ENCODE results near the gene BICD1.

DNA sequence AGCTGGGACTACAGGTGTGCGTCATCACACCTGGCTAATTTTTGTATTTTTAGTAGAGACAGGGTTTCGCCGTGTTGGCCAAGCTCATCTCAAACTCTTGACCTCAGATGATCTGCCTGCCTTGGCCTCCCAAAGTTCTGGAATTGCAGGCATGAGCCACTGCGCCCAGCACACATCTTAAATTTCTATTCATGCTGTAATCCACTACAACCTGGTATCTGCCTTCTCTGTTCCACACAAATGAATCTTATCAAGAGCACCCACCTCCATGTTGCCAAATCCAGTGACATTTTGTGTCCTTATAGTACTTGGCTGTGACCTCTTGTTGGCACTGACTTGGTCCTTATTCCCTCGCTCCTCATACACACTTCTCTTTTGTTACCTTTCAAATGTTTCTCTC lies 5.8 kb upstream of the BICD1 start:
- TF ChIP-seq YY1 (IDR thresholded peaks at IDR 0.05; ENCODE audit: low read depth) (no peak), CTCF (IDR thresholded peaks at IDR 0.05) (no peak), SIN3A (IDR thresholded peaks at IDR 0.05; ENCODE audit: borderline replicate concordance, low read depth, low read length) (no peak), GABPA (IDR thresholded peaks at IDR 0.05; ENCODE audit: low read depth) (no peak), RCOR1 (IDR thresholded peaks at IDR 0.05; ENCODE audit: low read length) (no peak), EZH2phosphoT487 (IDR thresholded peaks at IDR 0.05; ENCODE audit: borderline replicate concordance, low read depth) (no peak), EP300 (IDR thresholded peaks at IDR 0.05; ENCODE audit: borderline replicate concordance in 1 of 2, low read depth in 1 of 2, low read length in 1 of 2) (no peak), MXI1 (IDR thresholded peaks at IDR 0.05; ENCODE audit: low read depth, low read length) (no peak)
- TF ChIP-seq, protein P1, sequence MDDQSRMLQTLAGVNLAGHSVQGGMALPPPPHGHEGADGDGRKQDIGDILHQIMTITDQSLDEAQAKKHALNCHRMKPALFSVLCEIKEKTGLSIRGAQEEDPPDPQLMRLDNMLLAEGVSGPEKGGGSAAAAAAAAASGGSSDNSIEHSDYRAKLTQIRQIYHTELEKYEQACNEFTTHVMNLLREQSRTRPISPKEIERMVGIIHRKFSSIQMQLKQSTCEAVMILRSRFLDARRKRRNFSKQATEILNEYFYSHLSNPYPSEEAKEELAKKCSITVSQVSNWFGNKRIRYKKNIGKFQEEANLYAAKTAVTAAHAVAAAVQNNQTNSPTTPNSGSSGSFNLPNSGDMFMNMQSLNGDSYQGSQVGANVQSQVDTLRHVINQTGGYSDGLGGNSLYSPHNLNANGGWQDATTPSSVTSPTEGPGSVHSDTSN (IDR thresholded peaks at IDR 0.05): no peak
